ENCODE measurements around the gene LIN7B.

DNA sequence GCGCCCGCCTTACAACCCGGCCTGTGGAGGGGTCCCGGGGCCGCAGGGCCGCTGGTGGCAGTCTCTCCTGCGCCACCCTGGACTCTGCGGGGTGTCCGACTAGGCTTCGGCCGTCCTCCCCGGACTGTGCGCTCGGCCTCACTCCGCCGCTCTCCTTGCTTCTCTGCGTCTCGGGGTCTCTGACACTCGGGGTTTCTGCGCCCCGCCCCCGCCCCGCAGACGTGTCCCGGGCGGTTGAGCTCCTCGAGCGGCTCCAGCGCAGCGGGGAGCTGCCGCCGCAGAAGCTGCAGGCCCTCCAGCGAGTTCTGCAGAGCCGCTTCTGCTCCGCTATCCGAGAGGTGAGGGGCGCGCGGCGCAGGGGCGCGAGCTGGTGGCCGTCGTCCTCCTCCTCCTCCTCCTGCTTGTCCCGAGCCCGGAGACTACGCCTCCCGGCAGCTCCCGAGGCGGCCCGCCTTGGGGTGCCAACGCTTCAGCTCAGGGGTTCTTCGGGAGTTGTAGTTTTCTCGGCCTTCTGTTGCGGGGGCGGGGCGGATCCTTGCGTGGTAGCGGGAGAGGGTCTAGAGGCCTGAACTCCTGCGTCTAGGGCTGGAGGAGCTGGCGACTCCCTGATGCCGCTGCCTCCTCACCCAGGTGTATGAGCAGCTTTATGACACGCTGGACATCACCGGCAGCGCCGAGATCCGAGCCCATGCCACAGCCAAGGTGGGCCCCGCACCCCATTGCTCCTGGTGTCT lies 627 bp downstream of the LIN7B start:
- TF ChIP-seq, protein P1, sequence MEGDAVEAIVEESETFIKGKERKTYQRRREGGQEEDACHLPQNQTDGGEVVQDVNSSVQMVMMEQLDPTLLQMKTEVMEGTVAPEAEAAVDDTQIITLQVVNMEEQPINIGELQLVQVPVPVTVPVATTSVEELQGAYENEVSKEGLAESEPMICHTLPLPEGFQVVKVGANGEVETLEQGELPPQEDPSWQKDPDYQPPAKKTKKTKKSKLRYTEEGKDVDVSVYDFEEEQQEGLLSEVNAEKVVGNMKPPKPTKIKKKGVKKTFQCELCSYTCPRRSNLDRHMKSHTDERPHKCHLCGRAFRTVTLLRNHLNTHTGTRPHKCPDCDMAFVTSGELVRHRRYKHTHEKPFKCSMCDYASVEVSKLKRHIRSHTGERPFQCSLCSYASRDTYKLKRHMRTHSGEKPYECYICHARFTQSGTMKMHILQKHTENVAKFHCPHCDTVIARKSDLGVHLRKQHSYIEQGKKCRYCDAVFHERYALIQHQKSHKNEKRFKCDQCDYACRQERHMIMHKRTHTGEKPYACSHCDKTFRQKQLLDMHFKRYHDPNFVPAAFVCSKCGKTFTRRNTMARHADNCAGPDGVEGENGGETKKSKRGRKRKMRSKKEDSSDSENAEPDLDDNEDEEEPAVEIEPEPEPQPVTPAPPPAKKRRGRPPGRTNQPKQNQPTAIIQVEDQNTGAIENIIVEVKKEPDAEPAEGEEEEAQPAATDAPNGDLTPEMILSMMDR (IDR thresholded peaks at IDR 0.05) = no peak
- no peak for TF ChIP-seq POLR2A (IDR thresholded peaks at IDR 0.05)

Data from lower leg skin (tissue), 3 donors.